HG02943 (cell line): ENCODE measurements around the gene EHBP1.

Experiments
- ATAC-seq: cut with Tn5 transposase; IDR thresholded peaks from one replicate; pipeline ENCODE4 v1.9.1; 2021; ENCODE audit warnings: mild to moderate bottlenecking, low read depth, moderate library complexity; ENCODE audit not compliant: unreplicated experiment

EHBP1 gene

GRCh38 chr2:63047321-63048279, 342.1 kb downstream of the EHBP1 start:
- no peak for ATAC-seq

GRCh38 chr2:63048367-63049171, 343.1 kb downstream of the EHBP1 start:
- ATAC-seq = no peak

- no peak for ATAC-seq
Observed at GRCh38 chr2:63049211-63049969, 343.9 kb downstream of the EHBP1 start.

- no peak for ATAC-seq
Observed at GRCh38 chr2:63049970-63050333, 344.4 kb downstream of the EHBP1 start.

- peak; percentile 69 for ATAC-seq
Observed at GRCh38 chr2:63050334-63051041, 345.0 kb downstream of the EHBP1 start, which contains the start of gene OTX1. OTX1 (plus strand) TSS chr2:63050830; CDS start chr2:63052991, 2,161 bp downstream.

- no peak for ATAC-seq
Observed at GRCh38 chr2:63051042-63051794, 345.7 kb downstream of the EHBP1 start.

GRCh38 chr2:63051795-63052333, 346.4 kb downstream of the EHBP1 start:
- ATAC-seq = no peak

GRCh38 chr2:63052411-63053080, 347.0 kb downstream of the EHBP1 start:
- no peak for ATAC-seq

GRCh38 chr2:63053081-63053888, 347.8 kb downstream of the EHBP1 start:
- ATAC-seq = no peak

- ATAC-seq = no peak
Observed at GRCh38 chr2:63053889-63054602, 348.5 kb downstream of the EHBP1 start.

GRCh38 chr2:63054841-63055225, 349.3 kb downstream of the EHBP1 start:
- ATAC-seq = no peak

- no peak for ATAC-seq
Observed at GRCh38 chr2:63055226-63056106, 350.0 kb downstream of the EHBP1 start.

GRCh38 chr2:63056107-63057050, 350.9 kb downstream of the EHBP1 start:
- no peak for ATAC-seq

- no peak for ATAC-seq
Observed at GRCh38 chr2:63057249-63058143, 352.0 kb downstream of the EHBP1 start.
